ENCODE data around the gene TIRAP.

DNA sequence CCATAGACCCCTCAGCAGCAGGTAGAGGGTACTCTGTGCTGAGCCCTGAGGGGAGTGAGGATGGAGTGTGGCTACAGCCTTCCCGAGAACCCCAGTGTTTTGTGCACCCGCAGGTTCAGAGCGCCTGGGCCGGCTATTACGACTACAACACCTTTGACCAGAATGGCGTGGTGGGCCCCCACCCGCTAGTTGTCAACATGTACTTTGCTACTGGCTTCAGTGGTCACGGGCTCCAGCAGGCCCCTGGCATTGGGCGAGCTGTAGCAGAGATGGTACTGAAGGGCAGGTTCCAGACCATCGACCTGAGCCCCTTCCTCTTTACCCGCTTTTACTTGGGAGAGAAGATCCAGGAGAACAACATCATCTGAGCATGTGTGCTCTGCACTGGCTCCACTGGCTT lies 5.6 kb upstream of the TIRAP start:
- TF ChIP-seq, protein P1, sequence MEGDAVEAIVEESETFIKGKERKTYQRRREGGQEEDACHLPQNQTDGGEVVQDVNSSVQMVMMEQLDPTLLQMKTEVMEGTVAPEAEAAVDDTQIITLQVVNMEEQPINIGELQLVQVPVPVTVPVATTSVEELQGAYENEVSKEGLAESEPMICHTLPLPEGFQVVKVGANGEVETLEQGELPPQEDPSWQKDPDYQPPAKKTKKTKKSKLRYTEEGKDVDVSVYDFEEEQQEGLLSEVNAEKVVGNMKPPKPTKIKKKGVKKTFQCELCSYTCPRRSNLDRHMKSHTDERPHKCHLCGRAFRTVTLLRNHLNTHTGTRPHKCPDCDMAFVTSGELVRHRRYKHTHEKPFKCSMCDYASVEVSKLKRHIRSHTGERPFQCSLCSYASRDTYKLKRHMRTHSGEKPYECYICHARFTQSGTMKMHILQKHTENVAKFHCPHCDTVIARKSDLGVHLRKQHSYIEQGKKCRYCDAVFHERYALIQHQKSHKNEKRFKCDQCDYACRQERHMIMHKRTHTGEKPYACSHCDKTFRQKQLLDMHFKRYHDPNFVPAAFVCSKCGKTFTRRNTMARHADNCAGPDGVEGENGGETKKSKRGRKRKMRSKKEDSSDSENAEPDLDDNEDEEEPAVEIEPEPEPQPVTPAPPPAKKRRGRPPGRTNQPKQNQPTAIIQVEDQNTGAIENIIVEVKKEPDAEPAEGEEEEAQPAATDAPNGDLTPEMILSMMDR (IDR thresholded peaks at IDR 0.05), result no peak
- no peak for TF ChIP-seq POLR2A (IDR thresholded peaks at IDR 0.05)
